Activated CD8-positive, alpha-beta memory T cell treated with anti-CD3 and anti-CD28 coated beads, Interleukin-2, amount 50 U/mL, for 48 hours (primary cell): ENCODE results near the gene FNDC3B.
"Not testable (repeated sequence)": the region's sequence is repeated elsewhere in the genome, so short reads cannot be mapped to it uniquely, and the experiment has no call there.

Experiments
- DNase-seq: peaks from one replicate; pipeline ENCODE4 v3.0.0-alpha.2; 2020

Gene FNDC3B

GRCh38 chr3:172076212-172076611, 36.8 kb downstream of the FNDC3B start:
- DNase-seq = no peak

GRCh38 chr3:172077197-172077757, 37.9 kb downstream of the FNDC3B start:
- no peak for DNase-seq

DNA sequence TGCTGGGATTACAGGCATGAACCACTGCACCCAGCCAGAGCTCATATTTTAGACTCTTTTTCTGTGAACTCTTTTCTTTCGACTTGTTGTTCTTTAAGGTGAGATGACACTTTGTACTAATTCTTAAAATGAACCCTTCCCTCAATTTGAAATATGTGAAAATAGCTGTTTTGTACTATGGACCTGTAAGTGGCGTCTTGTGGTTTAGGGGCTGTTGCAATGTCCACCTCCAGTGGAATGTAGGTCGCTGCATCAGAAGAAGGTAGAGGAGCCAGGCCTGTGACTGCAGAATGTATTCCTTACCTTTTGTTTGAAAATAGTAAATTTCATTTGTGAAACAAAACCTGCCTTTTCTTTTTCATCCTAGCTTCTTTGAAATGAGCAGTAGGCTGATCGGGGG, 38.9 kb downstream of the FNDC3B start:
- DNase-seq = no peak

DNA sequence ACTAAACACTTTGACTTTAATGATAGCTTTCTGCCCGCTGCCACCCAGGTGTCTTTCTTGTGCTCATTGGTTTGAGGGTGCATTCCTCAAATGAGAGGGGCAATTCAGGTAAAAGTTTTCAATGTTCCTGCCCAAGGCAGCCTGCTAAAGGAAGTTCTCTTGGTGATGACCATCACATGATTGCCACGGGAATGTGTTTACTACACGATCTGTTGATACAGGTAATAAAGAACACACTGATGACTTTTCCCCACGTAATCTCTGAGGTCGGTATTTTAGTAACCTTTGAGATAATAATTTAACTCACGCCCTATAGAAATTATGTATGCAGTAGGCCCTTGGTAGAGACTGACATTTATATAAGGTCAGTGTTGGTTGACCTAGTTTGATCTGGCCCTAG, 39.3 kb downstream of the FNDC3B start:
- DNase-seq = no peak

GRCh38 chr3:172079326-172079976, 40.1 kb downstream of the FNDC3B start:
- DNase-seq = no peak

- DNase-seq = no peak
Measured at GRCh38 chr3:172080503-172080902, 41.1 kb downstream of the FNDC3B start.

- no peak for DNase-seq
Measured at GRCh38 chr3:172082269-172082668, 42.9 kb downstream of the FNDC3B start.

DNA sequence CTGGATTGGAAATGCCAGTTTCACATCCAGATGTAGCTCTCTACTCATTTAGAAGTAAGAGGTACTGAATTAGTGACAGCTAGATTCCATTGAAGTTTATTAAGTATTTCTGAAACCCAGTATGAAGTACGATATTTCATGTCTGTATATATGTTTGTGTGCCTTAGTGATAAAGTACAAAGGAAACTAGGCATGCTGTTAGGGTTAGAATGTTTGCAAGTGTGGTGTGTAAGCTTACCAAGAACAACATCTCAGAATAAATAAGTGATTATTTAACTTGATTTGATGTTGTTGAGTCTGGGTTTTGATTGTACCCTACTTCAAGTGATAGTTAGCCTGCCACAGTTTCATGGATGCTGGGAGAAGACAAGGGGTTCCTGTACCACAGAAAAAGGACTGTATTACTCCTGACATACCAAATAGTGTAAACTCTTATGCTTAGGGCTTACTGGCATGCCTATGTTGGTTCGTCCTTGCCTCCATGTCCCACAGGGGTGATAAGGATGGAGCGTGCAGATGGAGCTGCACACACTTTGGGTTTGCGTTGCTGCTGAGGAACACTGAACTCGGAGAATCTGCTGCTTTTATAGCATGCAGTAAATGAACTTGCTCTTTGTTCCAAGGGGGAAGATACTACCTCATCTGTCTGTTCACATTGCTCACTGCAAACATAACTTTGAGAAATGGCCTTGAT, 43.6 kb downstream of the FNDC3B start:
- DNase-seq = no peak

GRCh38 chr3:172083995-172084409, 44.6 kb downstream of the FNDC3B start:
- DNase-seq = no peak

DNA sequence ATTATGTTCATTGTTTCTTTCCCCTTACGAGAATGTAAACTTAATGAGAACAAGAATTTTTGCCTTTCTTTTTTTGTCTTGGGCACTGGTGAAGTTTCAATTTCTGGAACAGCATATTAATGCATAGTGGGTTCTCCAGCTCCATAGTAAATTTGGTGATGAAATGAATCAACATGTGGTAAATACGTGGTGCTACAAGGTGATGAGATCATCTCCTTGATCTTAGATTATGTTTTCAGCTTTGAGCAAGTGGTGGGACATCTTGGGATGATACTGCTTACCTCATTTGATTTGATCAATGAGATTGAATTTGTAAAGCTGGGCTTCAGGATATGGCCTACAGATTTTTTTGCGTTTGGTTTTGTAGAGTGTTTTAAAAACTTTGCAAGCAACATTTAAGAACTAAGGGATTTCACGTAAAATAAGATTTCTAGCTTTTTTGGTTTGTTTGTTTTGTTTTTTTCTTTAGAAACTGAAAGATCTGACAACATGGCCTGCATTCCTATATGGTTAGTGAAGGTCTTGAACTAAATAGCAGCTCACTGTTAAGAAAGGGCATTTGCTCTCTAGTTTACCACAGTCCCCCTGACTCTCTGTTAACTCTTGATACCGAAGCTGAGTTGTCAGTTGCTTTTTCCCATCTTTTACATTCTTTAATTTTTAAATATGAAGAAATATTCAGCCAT, 45.6 kb downstream of the FNDC3B start:
- no peak for DNase-seq

- no peak for DNase-seq
Measured at GRCh38 chr3:172085557-172085895, 46.1 kb downstream of the FNDC3B start.

DNA sequence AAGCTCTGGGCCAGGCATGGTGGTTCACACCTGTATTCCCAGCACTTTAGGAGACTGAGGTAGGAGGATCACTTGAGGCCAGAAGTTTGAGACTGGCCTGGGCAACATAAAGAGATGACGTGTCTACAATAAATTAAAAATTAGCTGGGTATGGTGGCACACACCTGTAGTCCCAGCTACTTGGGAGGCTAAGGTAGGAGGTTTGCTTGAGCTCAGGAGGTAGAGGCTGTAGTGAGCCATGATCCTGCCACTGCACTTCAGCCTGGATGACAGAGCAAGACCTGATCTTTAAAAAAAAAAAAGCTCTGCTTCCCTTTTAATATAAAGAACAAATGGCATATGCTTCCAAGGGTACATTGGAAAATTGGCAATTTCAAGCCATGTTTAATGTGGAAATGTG, 46.7 kb downstream of the FNDC3B start:
- DNase-seq = no peak

GRCh38 chr3:172087198-172087597, 47.8 kb downstream of the FNDC3B start:
- no peak for DNase-seq

DNA sequence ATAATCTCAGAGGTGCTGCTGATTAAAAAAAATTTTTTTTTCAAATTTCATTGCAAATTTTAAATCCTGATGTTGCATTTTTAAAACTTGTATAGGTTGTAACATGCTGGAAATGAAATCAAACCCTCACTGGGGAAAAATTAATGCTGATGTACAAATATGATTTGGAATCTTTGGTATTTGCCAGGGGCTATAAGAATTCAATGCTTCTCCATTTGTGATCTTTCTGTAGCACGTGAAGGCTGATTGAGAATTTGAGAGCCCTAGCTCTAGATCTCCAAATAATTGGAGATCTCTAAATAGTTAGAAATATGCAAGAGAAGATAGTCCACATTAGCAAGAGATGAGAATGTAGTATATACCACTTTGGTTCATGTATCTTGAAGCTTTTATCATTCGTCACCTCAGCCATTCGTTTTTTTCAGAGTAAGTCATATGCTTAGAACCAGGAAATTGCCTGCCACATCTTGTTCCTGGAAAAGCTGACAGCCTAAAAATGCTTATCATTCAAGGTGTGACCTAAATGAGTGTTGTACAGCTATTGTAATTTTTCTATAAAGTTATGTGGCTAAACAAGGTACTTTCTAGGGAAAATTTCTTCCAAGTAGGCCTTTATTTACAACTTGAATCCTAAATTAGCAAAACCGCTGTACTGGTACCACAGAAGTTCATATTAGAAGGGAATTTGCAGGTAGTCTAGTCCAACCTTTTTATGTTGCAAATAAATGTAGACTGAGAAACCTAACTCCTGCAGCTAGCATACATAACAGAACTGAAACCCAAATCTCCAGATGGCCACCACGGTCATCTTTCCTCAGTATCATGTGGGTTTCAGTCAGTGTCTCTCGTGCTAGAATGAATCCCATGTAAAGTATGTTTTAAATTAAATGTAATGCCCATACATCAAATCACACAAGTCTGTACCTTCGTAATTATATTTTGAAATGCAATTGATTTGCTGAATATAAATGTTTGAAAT, 48.5 kb downstream of the FNDC3B start:
- no peak for DNase-seq

- DNase-seq = no peak
Measured at GRCh38 chr3:172089250-172089649, 49.9 kb downstream of the FNDC3B start.

- DNase-seq = no peak
Measured at GRCh38 chr3:172090035-172090434, 50.7 kb downstream of the FNDC3B start.

DNA sequence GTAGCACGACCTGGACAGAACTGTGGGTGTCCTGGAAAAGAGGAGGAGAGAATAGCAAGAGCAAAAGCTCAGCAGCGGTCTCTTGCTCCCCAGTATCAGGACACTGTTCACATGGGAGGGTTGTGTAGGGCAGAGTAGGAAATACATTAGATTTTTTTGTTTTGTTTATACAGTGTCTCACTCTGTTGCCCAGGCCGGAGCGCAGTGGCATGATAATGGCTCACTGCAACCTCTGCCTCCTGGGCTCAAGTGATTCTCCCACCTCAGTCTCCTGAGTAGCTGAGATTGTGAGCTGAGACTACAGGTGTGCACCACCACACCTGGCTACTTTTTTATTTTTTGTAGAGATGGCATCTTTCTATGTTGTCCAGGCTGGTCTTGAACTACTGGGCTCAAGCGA, 53.3 kb downstream of the FNDC3B start:
- DNase-seq = no peak

- DNase-seq = not testable (repeated sequence)
Measured at GRCh38 chr3:172093581-172094443, 54.4 kb downstream of the FNDC3B start.

DNA sequence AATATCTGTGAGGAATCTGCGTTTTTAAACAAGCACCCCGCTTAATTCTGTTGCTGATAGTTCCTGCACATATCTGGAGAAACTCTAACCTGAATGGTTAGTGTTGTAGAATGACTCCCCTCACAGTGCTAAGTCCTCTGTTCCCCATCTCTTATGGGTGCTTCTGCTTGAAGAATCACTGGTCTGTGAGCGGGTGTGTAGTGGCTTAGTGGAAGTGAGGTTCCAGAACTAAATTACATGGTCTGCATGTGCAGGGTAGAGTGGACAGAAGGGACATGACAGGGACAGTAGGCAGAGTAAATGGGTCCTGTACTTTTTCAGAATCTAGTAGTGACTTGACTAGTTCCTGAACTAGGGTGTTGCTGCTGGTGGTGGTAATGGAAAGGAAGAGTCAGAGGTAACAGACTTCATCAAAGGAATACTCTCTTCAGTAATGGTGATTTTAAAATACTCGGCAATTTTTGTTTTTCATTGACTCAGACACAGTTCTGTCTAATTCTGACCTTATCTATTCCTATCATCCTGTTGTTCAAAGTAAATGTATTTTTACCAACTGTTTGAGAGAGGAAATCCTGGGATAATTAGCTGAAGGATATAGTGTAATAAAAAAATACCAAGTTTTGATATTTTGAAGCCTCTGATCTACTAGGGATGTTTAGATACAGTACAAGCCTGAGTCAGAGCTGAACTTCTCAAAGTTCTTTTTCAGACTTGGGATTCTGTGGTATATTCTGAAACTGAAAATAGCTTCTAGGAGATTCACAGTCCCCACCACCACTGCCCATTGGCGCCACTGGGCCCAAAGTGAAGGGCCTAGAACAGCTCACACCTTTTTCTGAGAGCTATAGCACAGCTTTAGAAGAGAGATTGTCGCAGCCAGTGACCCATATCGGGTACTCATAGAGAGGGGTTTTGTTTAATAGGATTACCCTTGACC, 55.5 kb downstream of the FNDC3B start:
- DNase-seq = no peak

- DNase-seq = no peak
Measured at GRCh38 chr3:172096881-172097420, 57.6 kb downstream of the FNDC3B start.
